Endothelial cell of umbilical vein (primary cell): Measurements from ENCODE around the gene PON2. TPM values are rescaled to one million over a fixed set of nuclear protein-coding genes. Genes with fewer than 3 reads are reported as not detected.

Experiments used
- BruUV-seq: library from RNA; stranded (reverse); fragments of 400-500 nt; replicated peaks from 2 replicates; lab custom pipeline; 2021; lab: Mats Ljungman, UMichigan
- CTCF ChIA-PET: fragments of 300-600, 350-600 bp; sonication (Branson Sonifier 250); formaldehyde crosslinking; loops from one replicate; lab custom pipeline; 2021; ENCODE audit warnings: antibody characterized with exemption, inconsistent platforms; lab: Charles Lee
- POLR2A ChIA-PET: fragments of 300-600, 350-600 bp; sonication (Branson Sonifier 250); formaldehyde crosslinking; loops from one replicate; lab custom pipeline; 2021; ENCODE audit warnings: antibody characterized with exemption, inconsistent platforms; lab: Charles Lee
- DNase-seq: peaks from one replicate; pipeline ENCODE4 v3.0.0-alpha.2; 2011; ENCODE audit warnings: low read depth, low spot score
- FAIRE-seq: peaks from 2 replicates; lab custom pipeline; 2011; peaks lifted over from hg19 to GRCh38; lab: Jason Lieb, UNC
- H2AFZ ChIP-seq: 2 replicates; pipeline ENCODE4 v1.6.0; 2012; ENCODE audit warnings: low read depth, low read length, control low read depth, inconsistent platforms
- H3K27ac ChIP-seq: 2 replicates; pipeline ENCODE4 v1.5.1; 2011; ENCODE audit warnings: low read depth, mild to moderate bottlenecking, control low read depth, low read length, moderate library complexity; ENCODE audit not compliant: insufficient read depth
- H3K27me3 ChIP-seq, 2 experiments: 2 replicates each; pipeline versions ENCODE4 v1.6.0 to v1.6.1; 2011; ENCODE audit warnings: low read length in 2 of 2, mixed read lengths in 1 of 2; ENCODE audit not compliant: control insufficient read depth in 2 of 2, insufficient read depth in 2 of 2
- H3K36me3 ChIP-seq, 2 experiments: 2 replicates in 1 of 2; 3 replicates in 1 of 2; pipeline ENCODE4 v1.5.1; 2011; ENCODE audit warnings: low read length in 2 of 2, mild to moderate bottlenecking in 1 of 2, moderate library complexity in 1 of 2; ENCODE audit not compliant: control insufficient read depth in 2 of 2, insufficient read depth in 2 of 2; ENCODE audit errors: extremely low read depth in 1 of 2
- H3K4me1 ChIP-seq: 3 replicates; pipeline ENCODE4 v1.5.1; 2011; ENCODE audit warnings: mild to moderate bottlenecking, low read length; ENCODE audit not compliant: control insufficient read depth, insufficient read depth; ENCODE audit errors: extremely low read depth
- H3K4me2 ChIP-seq: 2 replicates; pipeline ENCODE4 v1.6.1; 2011; ENCODE audit warnings: low read length, control low read depth, mixed read lengths; ENCODE audit not compliant: insufficient read depth
- H3K4me3 ChIP-seq, 3 experiments: fragments of 200-600 bp in 1 of 3; sonication (generic), shearing (Covaris generic) in 1 of 3; replicated peaks in 1 of 3; 2 replicates each; pipeline ENCODE4 v1.5.1; 2011 to 2016; ENCODE audit warnings: control low read depth in 3 of 3, low read length in 3 of 3, mild to moderate bottlenecking in 2 of 3, inconsistent platforms in 1 of 3, low read depth in 1 of 3, moderate library complexity in 1 of 3; ENCODE audit not compliant: insufficient read depth in 1 of 3
- H3K79me2 ChIP-seq: 2 replicates; pipeline ENCODE4 v1.6.0; 2012; ENCODE audit warnings: low read length, inconsistent platforms; ENCODE audit not compliant: control insufficient read depth, insufficient read depth
- H3K9ac ChIP-seq: replicated peaks from 2 replicates; pipeline ENCODE3; 2011; ENCODE audit warnings: low read length, control low read depth; ENCODE audit not compliant: insufficient read depth; ENCODE audit errors: extremely low read depth
- H3K9me1 ChIP-seq: replicated peaks from 3 replicates; pipeline ENCODE4 v1.6.0; 2011; ENCODE audit warnings: mild to moderate bottlenecking, low read length; ENCODE audit not compliant: control insufficient read depth, insufficient read depth; ENCODE audit errors: extremely low read depth
- H3K9me3 ChIP-seq: replicated peaks from 2 replicates; pipeline ENCODE4 v1.5.1; 2012; ENCODE audit warnings: low read length, inconsistent platforms; ENCODE audit not compliant: control insufficient read depth, insufficient read depth
- H4K20me1 ChIP-seq: replicated peaks from 2 replicates; pipeline ENCODE3; 2011; ENCODE audit warnings: mild to moderate bottlenecking, low read length; ENCODE audit not compliant: control insufficient read depth, insufficient read depth; ENCODE audit errors: extremely low read depth
- EZH2 ChIP-seq: IDR thresholded peaks from 2 replicates; pipeline ENCODE4 v1.6.1; 2012; ENCODE audit warnings: borderline replicate concordance, low read depth, mild to moderate bottlenecking, moderate library complexity, low read length, inconsistent platforms; ENCODE audit not compliant: severe bottlenecking
- FOS ChIP-seq: IDR thresholded peaks from 2 replicates; pipeline ENCODE4 v1.6.1; 2011; ENCODE audit warnings: mild to moderate bottlenecking, low read length, moderate library complexity, borderline replicate concordance; ENCODE audit not compliant: insufficient read depth
- GATA2 ChIP-seq: IDR thresholded peaks from 2 replicates; pipeline ENCODE4 v1.7.0; 2011; ENCODE audit warnings: low read depth, mild to moderate bottlenecking, moderate library complexity, mixed read lengths, low read length; ENCODE audit not compliant: insufficient read length, insufficient read depth
- JUN ChIP-seq: IDR thresholded peaks from 2 replicates; pipeline ENCODE4 v1.6.1; 2011; ENCODE audit warnings: borderline replicate concordance, low read depth; ENCODE audit not compliant: insufficient read length, insufficient read depth
- MYC ChIP-seq: IDR thresholded peaks from one replicate; pipeline ENCODE4 v1.6.1; 2011; ENCODE audit warnings: mild to moderate bottlenecking, low read depth, low read length
- dilution Hi-C: fragments of 300-500 bp; cut with MboI; formaldehyde crosslinking; loops from one replicate; pipeline ENCODE4 v1.15.0; 2019; ENCODE audit warnings: low sequenced_read_pairs; ENCODE audit not compliant: extremely low pct_ligation_motif_present
- intact Hi-C: fragments of 100-400 bp; cut with micrococcal nuclease; formaldehyde crosslinking; loops from one replicate; pipeline ENCODE4 v1.10.0; 2022
- polyA plus RNA-seq, 4 experiments: library from polyadenylated mRNA; depleted of rRNA in 3 of 4; stranded (reverse) in 3 of 4; unstranded in 1 of 4; fragments of >200 nt; gene quantifications; 2 replicates each; pipeline versions ENCODE4 v1.2.1 to v1.2.3, GENCODE V29; 2011 to 2012; ENCODE audit warnings: missing spikeins in 1 of 4
- total RNA-seq: library from RNA; stranded (reverse); gene quantifications from 2 replicates; pipeline ENCODE4 v1.2.3, GENCODE V29; 2021
- TF ChIP-seq, protein P1 (sequence below): IDR thresholded peaks from 2 replicates; pipeline ENCODE4 v1.6.1; 2011; ENCODE audit not compliant: insufficient read depth, insufficient read length

Gene PON2
- total and polyA plus RNA-seq, 2 donors (not counting 3 experiments of a cell fraction or from before 2014, with no cell fraction given) = 110 to 125 TPM

DNA sequence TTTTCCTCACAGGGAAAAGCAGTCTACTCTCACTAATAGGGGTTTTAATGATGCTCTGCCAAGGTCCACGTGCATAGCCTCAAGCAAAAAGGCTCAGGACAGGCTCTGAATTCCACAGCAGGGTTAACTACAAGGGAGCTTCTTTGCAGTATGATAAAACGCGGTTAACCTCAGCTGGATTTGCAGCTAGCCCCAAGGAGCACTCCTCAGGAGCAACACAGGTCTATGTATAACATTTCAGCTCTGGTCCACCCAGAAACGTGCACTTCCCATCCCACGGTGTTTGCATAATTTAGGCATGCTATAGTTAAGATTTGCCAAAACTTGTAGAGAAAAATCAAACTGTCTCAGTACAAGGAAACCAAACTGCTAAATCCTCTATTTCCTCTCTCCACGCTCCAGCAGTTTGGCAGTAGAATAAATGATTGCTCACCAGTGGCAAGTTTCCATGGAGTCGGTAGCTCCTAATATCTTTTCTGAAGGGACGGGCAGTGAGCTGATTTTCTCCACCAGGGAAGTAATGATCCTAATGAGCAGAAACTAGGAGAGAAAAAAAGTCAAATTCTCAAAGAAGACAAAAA lies 37.8 kb upstream of the PON2 start:
- no peak for FAIRE-seq
- POLR2A ChIA-PET = no interaction called here
- H3K36me3 ChIP-seq = no peaks in the 10 kb centered on the region

DNA sequence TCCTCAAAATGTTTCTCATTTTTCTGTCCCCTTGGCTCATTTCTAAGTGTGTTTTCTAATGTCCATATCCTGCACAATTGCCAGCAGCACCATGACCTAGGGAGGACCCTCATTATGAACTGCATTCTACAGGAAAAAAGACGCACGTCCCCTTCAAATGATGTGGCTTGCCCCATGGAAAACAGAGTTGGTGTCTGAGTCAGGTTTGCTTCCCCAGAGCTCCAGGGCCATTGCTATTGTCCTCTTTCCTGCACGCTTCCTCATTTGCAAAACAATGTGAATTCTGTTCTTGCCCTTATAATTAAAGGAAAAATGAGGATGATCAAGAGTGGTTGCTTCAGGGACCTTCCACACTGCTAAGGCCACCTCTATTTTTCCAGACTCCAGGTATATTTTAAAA lies 36.2 kb upstream of the PON2 start:
- BruUV-seq = no TSS peak
- DNase-seq = peak; percentile 60

More for the DNA sequence above, 37.8 kb upstream of the PON2 start:
- DNase-seq = no peak
- CTCF ChIA-PET = interaction anchor here (0.6 to 1.7 kb wide), 5 partner anchors 11 to 1023 kb away, joined by 3 to 6 read pairs (median 4); no protein-coding TSS in a partner anchor
- Histone ChIP-seq H4K20me1 (no peaks in the 10 kb centered on the region), H3K4me1 (peaks cover 30% of the 10 kb centered on the region), H3K27me3 (peaks cover 0 to 2% of the 10 kb centered on the region in 2 experiments), H3K4me2 (no peak overlapping the region), H3K9me1 (no peaks in the 10 kb centered on the region), H3K9ac (no peak overlapping the region), H3K27ac (no peak overlapping the region), H2AFZ (no peak overlapping the region), H3K79me2 (no peaks in the 10 kb centered on the region), H3K4me3 (no peak overlapping the region), H3K9me3 (no peaks in the 10 kb centered on the region)
- no TSS peak for BruUV-seq
- intact Hi-C loops = no loop called here
- TF ChIP-seq JUN (no peak), GATA2 (no peak), EZH2 (no peak)
- TF ChIP-seq, protein P1, sequence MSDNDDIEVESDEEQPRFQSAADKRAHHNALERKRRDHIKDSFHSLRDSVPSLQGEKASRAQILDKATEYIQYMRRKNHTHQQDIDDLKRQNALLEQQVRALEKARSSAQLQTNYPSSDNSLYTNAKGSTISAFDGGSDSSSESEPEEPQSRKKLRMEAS = no peak
- dilution Hi-C loops = no loop called here

More for the DNA sequence above, 36.2 kb upstream of the PON2 start:
- H3K9me1 ChIP-seq = no peaks in the 10 kb centered on the region
- FAIRE-seq = peak; percentile 74
- ChIA-PET POLR2A (no interaction called here), CTCF (interaction anchor here (1.1 to 1.9 kb wide), 3 partner anchors 18 to 815 kb away, joined by 4 read pairs; partner anchors contain the start of gene SGCE)
- peak overlapping the region; percentile 34 for H3K9ac ChIP-seq
- H2AFZ ChIP-seq = peak overlapping the region; percentile 69
- H3K79me2 ChIP-seq = no peaks in the 10 kb centered on the region
- H3K4me3 ChIP-seq = peak overlapping the region in 1 of 3 experiments; percentile 16
- peak overlapping the region; percentile 65 for H3K27ac ChIP-seq
- H4K20me1 ChIP-seq = no peaks in the 10 kb centered on the region
- no peaks in the 10 kb centered on the region for H3K36me3 ChIP-seq
- H3K4me1 ChIP-seq = peaks cover 30% of the 10 kb centered on the region
- peaks cover 0 to 2% of the 10 kb centered on the region in 2 experiments for H3K27me3 ChIP-seq
- intact Hi-C loops (no loop called here), dilution Hi-C loops (no loop called here)
- peak overlapping the region; percentile 68 for H3K4me2 ChIP-seq
- TF ChIP-seq EZH2 (no peak), JUN (peak; percentile 18), MYC (no peak), FOS (peak; percentile 33)
- no peaks in the 10 kb centered on the region for H3K9me3 ChIP-seq
